CD4-positive, alpha-beta T cell (primary cell): Measurements from ENCODE around the gene TRIM3. TPM values are rescaled to one million over a fixed set of nuclear protein-coding genes. Genes with fewer than 3 reads are reported as not detected.

Experiments
- ATAC-seq: fragments of 200-7000 bp; cut with Tn5 transposase; one replicate; pipeline ENCODE4 v1.10.0; 2022; ENCODE audit warnings: mild to moderate bottlenecking; ENCODE audit not compliant: poor library complexity
- CTCF ChIA-PET: fragments of 350-600 bp; sonication (Branson Sonifier 250); formaldehyde crosslinking; loops from one replicate; lab custom pipeline; 2021; ENCODE audit warnings: antibody characterized with exemption, inconsistent platforms; lab: Charles Lee
- POLR2A ChIA-PET: fragments of 350-600 bp; sonication (Branson Sonifier 250); formaldehyde crosslinking; loops from one replicate; lab custom pipeline; 2021; ENCODE audit warnings: antibody characterized with exemption, inconsistent platforms; lab: Charles Lee
- DNase-seq, 14 experiments: peaks; one replicate each; pipeline ENCODE4 v3.0.0-alpha.2; 2013 to 2020; ENCODE audit warnings: mixed read lengths in 2 of 14
- H3K27ac ChIP-seq, 2 donors: one replicate each; pipeline versions ENCODE4 v1.5.1 to v1.7.0; 2013; ENCODE audit warnings: low read length in 2 of 2, low read depth in 1 of 2, mild to moderate bottlenecking in 1 of 2
- H3K27me3 ChIP-seq, 2 experiments: 1 replicate in 1 of 2; 2 replicates in 1 of 2; pipeline versions ENCODE4 v1.6.1 to v1.7.0; 2013; ENCODE audit warnings: low read length in 2 of 2, control low read depth in 1 of 2, mild to moderate bottlenecking in 1 of 2, moderate library complexity in 1 of 2; ENCODE audit not compliant: insufficient read depth in 2 of 2, control insufficient read depth in 1 of 2
- H3K36me3 ChIP-seq: one replicate; pipeline ENCODE4 v1.6.1; 2013; ENCODE audit warnings: low read length, control low read depth; ENCODE audit not compliant: insufficient read depth
- H3K4me1 ChIP-seq: one replicate; pipeline ENCODE4 v1.6.1; 2013; ENCODE audit warnings: low read length, control low read depth; ENCODE audit not compliant: insufficient read depth
- H3K4me3 ChIP-seq: one replicate; pipeline ENCODE4 v1.5.1; 2013; ENCODE audit warnings: mild to moderate bottlenecking, low read length, moderate library complexity
- H3K9me3 ChIP-seq, 2 experiments: 1 replicate in 1 of 2; 2 replicates in 1 of 2; pipeline versions ENCODE4 v1.6.1 to v1.7.0; 2013; ENCODE audit warnings: low read length in 2 of 2, mild to moderate bottlenecking in 2 of 2, control low read depth in 1 of 2, moderate library complexity in 1 of 2; ENCODE audit not compliant: control insufficient read depth in 1 of 2, insufficient read depth in 1 of 2
- H3K27ac Mint-ChIP-seq: one replicate; pipeline ENCODE4 v1.8.0; 2020; ENCODE audit warnings: mixed read lengths
- H3K27me3 Mint-ChIP-seq: one replicate; pipeline ENCODE4 v1.8.0; 2021; ENCODE audit warnings: mixed read lengths
- H3K36me3 Mint-ChIP-seq: one replicate; pipeline ENCODE4 v1.8.0; 2021; ENCODE audit warnings: low read depth, mixed read lengths
- H3K4me1 Mint-ChIP-seq: one replicate; pipeline ENCODE4 v1.8.0; 2021; ENCODE audit warnings: low read depth, mixed read lengths
- H3K4me3 Mint-ChIP-seq: one replicate; pipeline ENCODE4 v1.8.0; 2020; ENCODE audit warnings: mild to moderate bottlenecking, mixed read lengths
- H3K9me3 Mint-ChIP-seq: one replicate; pipeline ENCODE4 v1.8.0; 2020; ENCODE audit warnings: mixed read lengths
- CTCF ChIP-seq: fragments of 200-600 bp; IDR thresholded peaks from one replicate; pipeline ENCODE4 v1.8.0; 2022; ENCODE audit warnings: antibody characterized with exemption, mild to moderate bottlenecking
- intact Hi-C, 2 experiments: fragments of 100-400 bp; cut with DNase I in 1 of 2; cut with micrococcal nuclease in 1 of 2; formaldehyde crosslinking; loops; one replicate each; pipeline versions ENCODE4 v1.15.1 to v1.9.0; 2023 to 2025; cut with DNase I, micrococcal nuclease
- total RNA-seq, 174 experiments: library from RNA in 2 of 174; stranded (reverse) in 2 of 174; gene quantifications; one replicate each; pipeline ENCODE4 v1.2.3 and lab custom pipeline; 2021 to 2026

TRIM3 gene
- total RNA-seq, 2 experiments from 2014 or later = 16.4 to 16.6 TPM

- no peaks in the 10 kb centered on the region for H3K9me3 ChIP-seq
- ATAC-seq = no peak
- ChIA-PET CTCF (interaction anchor here (1.6 to 11.8 kb wide), 2 partner anchors 33 to 70 kb away, joined by 3 to 230 read pairs; partner anchors contain the start of genes ARFIP2 and TIMM10B), POLR2A (no interaction called here)
- Mint-ChIP-seq H3K36me3 (no peaks in the 10 kb centered on the region), H3K4me3 (no peak overlapping the region), H3K27ac (no peak overlapping the region), H3K27me3 (no peaks in the 10 kb centered on the region), H3K9me3 (no peaks in the 10 kb centered on the region), H3K4me1 (no peaks in the 10 kb centered on the region)
- H3K27me3 ChIP-seq = no peaks in the 10 kb centered on the region
- peaks cover under 1% of the 10 kb centered on the region for H3K4me1 ChIP-seq
- no peak for TF ChIP-seq CTCF
- no peak for DNase-seq
- H3K27ac ChIP-seq = no peak overlapping the region
- H3K36me3 ChIP-seq = peaks cover 15% of the 10 kb centered on the region
- intact Hi-C loops = no loop called here
- H3K4me3 ChIP-seq = no peak overlapping the region
These were observed 25.2 kb downstream of the TRIM3 start for GRCh38 chr11:6448574-6448973.

- ChIA-PET CTCF (interaction anchor here (0.6 to 11.8 kb wide), 34 partner anchors 16 to 252 kb away, joined by 3 to 230 read pairs (median 5); partner anchors contain the start of genes APBB1, ARFIP2, MRPL17 and SMPD1), POLR2A (interaction anchor here (0.6 to 3.2 kb wide), 14 partner anchors 12 to 68 kb away, joined by 3 to 55 read pairs (median 4); partner anchors contain the start of genes APBB1, ARFIP2, SMPD1 and TIMM10B)
- no peak overlapping the region for H3K4me3 Mint-ChIP-seq
- H3K27ac ChIP-seq = no peak overlapping the region
- peak; percentile 89 for TF ChIP-seq CTCF
- no peaks in the 10 kb centered on the region for H3K27me3 Mint-ChIP-seq
- H3K36me3 ChIP-seq = no peaks in the 10 kb centered on the region
- H3K4me3 ChIP-seq = no peak overlapping the region
- H3K9me3 ChIP-seq = no peaks in the 10 kb centered on the region
- intact Hi-C loops = loop anchor here (1.0 to 2.0 kb wide), 4 partner anchors 25 to 64 kb away; partner anchors contain the start of gene APBB1 (in 1 of the 2)
- DNase-seq = peak; percentile 37 to 82 (median 48)
- no peaks in the 10 kb centered on the region for H3K36me3 Mint-ChIP-seq
- ATAC-seq = peak; percentile 91
- H3K4me1 Mint-ChIP-seq = no peaks in the 10 kb centered on the region
- H3K27me3 ChIP-seq = no peaks in the 10 kb centered on the region
- H3K4me1 ChIP-seq = peaks cover 21% of the 10 kb centered on the region
- no peaks in the 10 kb centered on the region for H3K9me3 Mint-ChIP-seq
- H3K27ac Mint-ChIP-seq = no peak overlapping the region
These were observed 30.3 kb downstream of the TRIM3 start for GRCh38 chr11:6443269-6444003.

- Mint-ChIP-seq H3K36me3 (no peaks in the 10 kb centered on the region), H3K27me3 (no peaks in the 10 kb centered on the region), H3K4me3 (no peak overlapping the region), H3K4me1 (no peaks in the 10 kb centered on the region), H3K9me3 (no peaks in the 10 kb centered on the region), H3K27ac (no peak overlapping the region)
- ChIA-PET CTCF (interaction anchor here (1.4 to 11.8 kb wide), 5 partner anchors 24 to 89 kb away, joined by 4 to 230 read pairs (median 19); partner anchors contain the start of gene APBB1), POLR2A (interaction anchor here (1.5 to 3.2 kb wide), 5 partner anchors 23 to 64 kb away, joined by 3 to 55 read pairs (median 7); partner anchors contain the start of gene APBB1)
- no peak overlapping the region for H3K27ac ChIP-seq
- no peak overlapping the region for H3K4me3 ChIP-seq
- no peaks in the 10 kb centered on the region for H3K36me3 ChIP-seq
- ATAC-seq (no peak), DNase-seq (no peak)
- H3K9me3 ChIP-seq = no peaks in the 10 kb centered on the region
- no peaks in the 10 kb centered on the region for H3K27me3 ChIP-seq
- intact Hi-C loops = loop anchor here in 1 of 2 experiments (2.0 kb wide), 2 partner anchors 24 to 62 kb away; partner anchors contain the start of gene APBB1
- TF ChIP-seq CTCF = no peak
- H3K4me1 ChIP-seq = peaks cover 31% of the 10 kb centered on the region
These were observed 31.3 kb downstream of the TRIM3 start for GRCh38 chr11:6442441-6442840.
